SH-SY5Y (cell line): ENCODE data around the gene CKS1B.

Source experiments
- GATA2 ChIP-seq: IDR thresholded peaks from 2 replicates; pipeline ENCODE4 v1.6.1; 2011; ENCODE audit warnings: mild to moderate bottlenecking, low read depth, low read length
- GATA3 ChIP-seq: IDR thresholded peaks from 2 replicates; pipeline ENCODE4 v1.6.1; 2011; ENCODE audit warnings: low read depth, mild to moderate bottlenecking, low read length, moderate library complexity

DNA sequence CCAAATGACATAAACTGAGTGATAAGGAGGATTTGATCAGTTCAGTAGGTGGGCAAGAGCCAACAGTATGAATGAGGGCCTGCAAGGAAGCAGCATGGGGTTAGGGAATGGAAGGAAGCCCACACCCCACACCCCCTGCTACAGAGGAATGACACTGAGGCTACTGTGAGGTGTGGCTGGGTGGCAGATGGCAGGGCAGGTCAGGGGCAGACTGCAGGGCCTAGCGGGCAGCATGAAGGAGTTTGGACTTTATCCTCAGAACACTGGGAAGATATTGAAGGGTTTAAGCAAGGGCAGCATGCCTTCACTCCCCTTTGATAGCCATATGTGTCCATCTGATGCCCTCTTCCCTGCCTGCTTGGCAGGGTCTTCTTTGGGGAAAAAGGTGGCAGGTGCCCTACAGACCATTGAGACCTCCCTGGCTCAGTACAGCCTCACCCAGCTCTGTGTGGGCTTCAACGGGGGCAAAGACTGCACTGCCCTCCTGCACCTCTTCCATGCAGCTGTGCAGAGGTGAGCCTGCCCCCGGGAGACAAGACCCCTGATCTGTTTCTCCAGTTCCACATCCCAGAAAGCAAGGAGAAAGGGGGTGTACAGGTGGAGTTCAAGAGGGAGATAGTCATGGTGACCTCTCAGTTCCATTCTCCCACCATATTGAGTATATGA, 14.8 kb downstream of the CKS1B start:
- TF ChIP-seq GATA2 (no peak), GATA3 (no peak)
